Cardiac fibroblast (primary cell): ENCODE results near the gene PLEKHO2.

Experiments used
- DNase-seq, 2 donors: peaks; one replicate each; pipeline versions ENCODE4 v3.0.0 to v3.0.0-alpha.2; 2010; ENCODE audit warnings: low read depth in 2 of 2
- H3K4me3 ChIP-seq, 2 donors: replicated peaks in 1 of 2; 1 replicate in 1 of 2; 2 replicates in 1 of 2; pipeline ENCODE4 v1.5.1; 2011; ENCODE audit warnings: low read depth in 2 of 2, low read length in 2 of 2, mild to moderate bottlenecking in 2 of 2, moderate library complexity in 1 of 2
- TF ChIP-seq, protein P1 (sequence below): IDR thresholded peaks from one replicate; pipeline ENCODE4 v1.5.1; 2011; ENCODE audit warnings: low read depth, mild to moderate bottlenecking, low read length, inconsistent platforms

The PLEKHO2 gene

DNA sequence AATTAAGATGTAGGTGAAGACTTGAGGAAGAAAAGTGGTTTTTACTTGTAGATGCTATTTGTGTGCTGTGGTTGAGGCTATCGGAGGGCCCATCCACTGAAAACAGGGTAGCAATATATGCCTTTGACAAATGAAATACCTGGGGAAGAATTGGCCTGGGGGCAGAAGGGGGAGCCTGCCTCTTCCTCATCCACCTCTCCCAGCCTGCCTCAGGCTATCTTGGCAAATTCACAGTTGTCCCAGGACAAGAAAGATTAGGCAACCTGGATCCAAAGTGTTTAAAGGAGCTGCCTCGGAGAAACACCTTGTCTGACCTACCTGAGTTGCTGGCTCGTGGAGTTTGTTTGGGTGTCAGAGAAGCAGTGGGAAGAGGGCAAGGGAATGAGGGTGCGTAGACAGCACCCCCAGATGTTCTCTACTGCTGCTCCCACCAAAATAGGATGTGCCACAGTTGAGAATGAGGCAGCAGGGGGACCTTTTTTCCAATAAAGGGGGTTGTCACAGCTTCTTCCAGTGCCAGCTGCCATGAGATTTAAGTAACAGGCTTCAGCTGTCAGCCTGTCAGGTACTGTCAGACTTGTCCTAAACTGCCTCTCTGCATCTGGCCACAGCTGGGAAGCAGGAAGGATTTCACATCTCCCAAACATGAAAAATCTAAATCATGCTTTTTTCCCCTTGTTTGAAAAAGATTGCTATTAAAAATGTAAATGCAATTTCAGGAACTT lies 9.2 kb downstream of the PLEKHO2 start:
- DNase-seq, result no peak
- TF ChIP-seq, protein P1, sequence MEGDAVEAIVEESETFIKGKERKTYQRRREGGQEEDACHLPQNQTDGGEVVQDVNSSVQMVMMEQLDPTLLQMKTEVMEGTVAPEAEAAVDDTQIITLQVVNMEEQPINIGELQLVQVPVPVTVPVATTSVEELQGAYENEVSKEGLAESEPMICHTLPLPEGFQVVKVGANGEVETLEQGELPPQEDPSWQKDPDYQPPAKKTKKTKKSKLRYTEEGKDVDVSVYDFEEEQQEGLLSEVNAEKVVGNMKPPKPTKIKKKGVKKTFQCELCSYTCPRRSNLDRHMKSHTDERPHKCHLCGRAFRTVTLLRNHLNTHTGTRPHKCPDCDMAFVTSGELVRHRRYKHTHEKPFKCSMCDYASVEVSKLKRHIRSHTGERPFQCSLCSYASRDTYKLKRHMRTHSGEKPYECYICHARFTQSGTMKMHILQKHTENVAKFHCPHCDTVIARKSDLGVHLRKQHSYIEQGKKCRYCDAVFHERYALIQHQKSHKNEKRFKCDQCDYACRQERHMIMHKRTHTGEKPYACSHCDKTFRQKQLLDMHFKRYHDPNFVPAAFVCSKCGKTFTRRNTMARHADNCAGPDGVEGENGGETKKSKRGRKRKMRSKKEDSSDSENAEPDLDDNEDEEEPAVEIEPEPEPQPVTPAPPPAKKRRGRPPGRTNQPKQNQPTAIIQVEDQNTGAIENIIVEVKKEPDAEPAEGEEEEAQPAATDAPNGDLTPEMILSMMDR, result no peak

DNA sequence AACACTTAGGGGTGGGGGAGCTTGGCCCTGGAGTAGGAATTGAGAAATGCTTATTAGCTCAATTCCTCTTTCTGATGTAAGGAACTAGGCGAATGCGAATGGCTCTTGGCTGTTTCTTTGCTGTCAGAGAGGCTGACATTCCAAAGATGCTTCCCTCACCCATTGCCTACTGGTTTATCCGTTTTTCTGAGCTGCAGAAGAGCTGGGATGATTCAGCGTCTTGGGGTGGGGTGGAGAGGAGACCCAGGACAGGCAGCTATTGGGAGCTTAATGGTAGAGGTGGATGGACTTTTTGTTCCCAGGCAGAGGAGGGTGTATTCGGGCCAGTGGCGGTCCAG lies 9.8 kb downstream of the PLEKHO2 start:
- no peak overlapping the region for H3K4me3 ChIP-seq
- DNase-seq, result peak; percentile 90 to 94
- TF ChIP-seq, protein P1, result no peak

More for the DNA sequence above, 9.2 kb downstream of the PLEKHO2 start:
- no peak overlapping the region for H3K4me3 ChIP-seq

DNA sequence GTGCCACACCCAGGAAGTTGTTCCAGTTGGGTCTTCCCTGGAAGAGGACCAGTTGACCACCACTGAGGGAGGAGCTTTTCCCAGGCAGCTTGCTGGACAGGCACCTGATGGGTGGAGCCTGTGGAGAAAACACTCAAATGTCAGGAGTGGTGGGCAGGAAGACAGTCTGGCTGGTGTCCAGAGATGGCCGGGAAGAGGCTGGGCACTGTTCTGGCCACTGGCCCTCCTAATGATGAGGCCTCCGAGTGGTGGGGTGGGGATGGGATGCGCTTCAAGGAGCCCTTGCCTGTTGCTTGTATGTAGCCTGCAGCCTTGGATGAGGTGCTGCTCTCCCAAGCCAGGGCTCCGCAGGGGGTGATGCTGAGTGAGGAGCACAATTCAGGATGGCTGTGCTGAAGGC lies 12.3 kb downstream of the PLEKHO2 start:
- DNase-seq, result peak in 1 of 2 donors; percentile 84
- TF ChIP-seq, protein P1, result no peak
- no peak overlapping the region for H3K4me3 ChIP-seq

DNA sequence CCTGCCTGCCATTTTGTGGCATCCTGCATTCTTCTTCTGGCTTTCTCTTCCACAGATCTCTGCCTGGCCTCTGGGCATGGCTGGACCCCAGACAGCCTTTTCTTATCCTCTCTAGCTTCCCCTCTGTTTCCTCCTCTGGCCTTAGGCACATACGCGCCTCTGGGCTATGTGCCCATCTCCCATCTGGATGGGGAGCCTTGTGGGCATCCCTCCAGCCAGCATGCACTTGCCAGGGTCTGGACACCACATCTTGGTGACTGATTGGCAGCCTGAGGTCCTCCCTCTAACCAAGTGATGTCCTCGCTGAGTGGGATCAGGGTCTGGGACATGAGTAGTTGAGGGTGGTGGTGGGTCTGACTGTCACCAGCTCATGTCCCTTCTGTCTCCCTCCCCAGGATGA lies 12.8 kb downstream of the PLEKHO2 start:
- no peak overlapping the region for H3K4me3 ChIP-seq
- DNase-seq, result peak in 1 of 2 donors; percentile 54
- TF ChIP-seq, protein P1, result no peak

DNA sequence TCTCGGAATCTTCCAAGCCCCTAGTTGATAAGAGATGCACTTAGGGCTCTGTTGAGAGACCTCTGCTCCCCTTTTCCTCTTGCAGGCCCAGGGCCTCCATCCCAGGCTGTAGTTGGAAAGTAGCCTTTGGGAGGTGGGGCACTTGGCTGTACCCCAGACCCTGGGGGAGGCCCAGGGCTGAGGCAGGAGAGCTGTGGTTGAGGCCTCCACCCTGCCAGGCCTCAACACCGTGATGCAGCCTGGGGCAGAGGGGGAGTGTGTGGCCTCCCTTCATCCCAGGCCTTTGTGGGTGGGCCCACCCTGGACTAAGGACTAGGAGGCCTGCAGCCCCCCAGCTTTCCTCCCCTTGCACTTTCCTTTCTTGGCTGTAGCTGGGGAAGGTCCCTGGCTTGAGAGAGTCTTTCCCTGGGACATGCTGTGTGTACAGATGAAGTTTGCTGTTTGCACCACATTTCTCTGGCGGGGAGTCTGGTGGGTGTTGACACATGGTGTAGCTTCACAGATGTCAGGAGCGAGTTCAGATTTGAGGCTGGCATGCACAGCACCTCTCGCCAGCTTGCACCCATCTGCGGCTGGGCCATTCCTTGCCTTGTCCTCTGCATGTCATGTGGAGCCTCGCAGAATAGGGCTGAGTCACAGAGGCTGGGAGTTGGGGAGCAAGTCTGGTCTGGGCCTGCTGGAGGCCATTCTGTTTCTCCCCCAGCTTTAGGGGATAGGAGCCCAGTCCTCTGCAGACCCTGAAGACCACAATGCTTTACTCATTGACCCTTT lies 13.7 kb downstream of the PLEKHO2 start:
- H3K4me3 ChIP-seq, result no peak overlapping the region
- DNase-seq, result peak in 1 of 2 donors; percentile 32
- TF ChIP-seq, protein P1, result no peak

DNA sequence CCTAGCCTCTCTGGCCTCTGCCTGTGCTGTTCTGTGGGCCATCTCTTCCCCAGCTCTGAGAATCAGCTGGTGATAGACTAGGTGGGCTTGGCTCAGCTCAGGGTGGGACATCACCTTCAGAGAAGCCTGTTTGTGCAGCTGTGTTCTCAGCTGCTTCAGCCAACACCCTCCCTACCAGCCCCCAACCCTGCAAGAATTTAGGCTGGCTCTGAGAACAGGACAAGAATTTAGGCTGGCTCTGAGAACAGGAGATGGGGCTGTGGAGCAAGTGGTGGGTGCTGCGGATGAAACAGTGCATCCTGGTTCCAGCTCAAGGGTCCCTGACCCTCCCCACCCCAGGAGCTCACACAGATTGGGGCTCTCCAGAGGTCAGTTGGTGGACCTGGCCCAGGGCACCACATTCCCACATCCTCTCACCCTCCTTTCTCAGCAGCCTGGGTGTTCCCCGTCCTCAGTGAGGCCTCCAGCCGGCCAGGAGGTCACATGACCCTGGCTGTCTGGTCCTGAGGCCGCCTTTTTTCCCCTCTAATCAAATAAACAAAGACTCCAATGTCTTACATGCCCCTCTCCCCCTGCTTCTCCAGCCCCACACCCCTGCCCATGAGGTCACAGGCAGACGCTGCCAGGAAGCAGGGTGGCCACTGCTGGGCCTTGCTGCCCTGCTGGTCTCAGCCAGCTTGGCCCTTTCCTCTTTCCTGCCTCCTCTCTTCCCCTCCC lies 14.9 kb downstream of the PLEKHO2 start:
- TF ChIP-seq, protein P1, result no peak
- no peak overlapping the region for H3K4me3 ChIP-seq
- DNase-seq, result peak; percentile 40 to 80
